RPMI8226 (cell line): ENCODE measurements around the gene GALNT12.
A peak's percentile ranks its signal among the peaks of the same experiment; 100 is the strongest.

Source experiments
- DNase-seq: peaks from one replicate; pipeline ENCODE4 v3.0.0-alpha.2; 2015

GALNT12 gene, protein sequence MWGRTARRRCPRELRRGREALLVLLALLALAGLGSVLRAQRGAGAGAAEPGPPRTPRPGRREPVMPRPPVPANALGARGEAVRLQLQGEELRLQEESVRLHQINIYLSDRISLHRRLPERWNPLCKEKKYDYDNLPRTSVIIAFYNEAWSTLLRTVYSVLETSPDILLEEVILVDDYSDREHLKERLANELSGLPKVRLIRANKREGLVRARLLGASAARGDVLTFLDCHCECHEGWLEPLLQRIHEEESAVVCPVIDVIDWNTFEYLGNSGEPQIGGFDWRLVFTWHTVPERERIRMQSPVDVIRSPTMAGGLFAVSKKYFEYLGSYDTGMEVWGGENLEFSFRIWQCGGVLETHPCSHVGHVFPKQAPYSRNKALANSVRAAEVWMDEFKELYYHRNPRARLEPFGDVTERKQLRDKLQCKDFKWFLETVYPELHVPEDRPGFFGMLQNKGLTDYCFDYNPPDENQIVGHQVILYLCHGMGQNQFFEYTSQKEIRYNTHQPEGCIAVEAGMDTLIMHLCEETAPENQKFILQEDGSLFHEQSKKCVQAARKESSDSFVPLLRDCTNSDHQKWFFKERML

GRCh38 chr9:98807070-98807813 is at the start of gene GALNT12:
GALNT12 (plus strand) TSS chr9:98807670; CDS start chr9:98807699, 29 bp downstream.
- peak; percentile 21 for DNase-seq

- DNase-seq, result no peak
Measured at GRCh38 chr9:98760231-98760630, 47.2 kb upstream of the GALNT12 start.

- DNase-seq, result no peak
Measured at GRCh38 chr9:98763986-98764745, 43.3 kb upstream of the GALNT12 start.

DNA sequence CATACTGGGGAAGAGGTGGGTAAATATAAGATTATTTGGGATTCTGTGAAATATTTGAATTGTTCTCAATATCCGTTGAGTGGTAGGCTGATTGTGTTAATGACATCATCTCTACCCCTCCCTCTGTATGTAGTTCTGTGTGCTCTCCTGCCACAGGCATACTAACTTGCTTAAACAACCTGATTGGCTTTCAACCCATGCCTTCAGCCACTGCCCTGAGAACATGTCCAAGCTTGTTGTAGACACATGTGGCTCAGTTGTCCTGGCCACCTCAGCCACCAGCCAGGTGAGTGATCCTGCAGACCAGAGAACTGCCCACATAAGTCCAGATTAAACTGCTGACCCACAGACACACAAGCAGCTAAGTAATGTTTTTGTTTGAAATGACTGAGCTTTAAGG is 42.2 kb upstream of the GALNT12 start:
- no peak for DNase-seq

DNA sequence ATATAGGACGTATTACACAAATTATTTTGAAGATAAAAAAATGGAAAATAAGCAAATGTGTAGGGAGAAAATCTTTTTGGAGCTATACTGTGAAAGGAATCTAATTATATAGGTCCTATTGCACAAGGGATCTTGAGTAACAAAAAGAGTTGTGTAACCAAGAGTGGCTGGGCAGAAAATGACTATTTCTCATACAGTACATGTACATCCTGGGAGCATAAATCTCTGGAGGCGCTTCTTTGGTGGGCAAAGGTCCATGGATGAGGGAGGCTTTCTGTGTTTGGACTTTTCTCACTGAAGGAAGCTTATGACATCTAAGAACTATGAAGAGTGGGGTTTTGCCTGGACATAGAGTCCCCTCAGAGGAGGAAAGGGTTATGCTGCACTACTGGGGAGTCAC is 40.9 kb upstream of the GALNT12 start:
- no peak for DNase-seq

GRCh38 chr9:98767196-98767595 is 40.3 kb upstream of the GALNT12 start:
- DNase-seq, result no peak

- DNase-seq, result no peak
Measured at GRCh38 chr9:98767915-98768314, 39.6 kb upstream of the GALNT12 start.

DNA sequence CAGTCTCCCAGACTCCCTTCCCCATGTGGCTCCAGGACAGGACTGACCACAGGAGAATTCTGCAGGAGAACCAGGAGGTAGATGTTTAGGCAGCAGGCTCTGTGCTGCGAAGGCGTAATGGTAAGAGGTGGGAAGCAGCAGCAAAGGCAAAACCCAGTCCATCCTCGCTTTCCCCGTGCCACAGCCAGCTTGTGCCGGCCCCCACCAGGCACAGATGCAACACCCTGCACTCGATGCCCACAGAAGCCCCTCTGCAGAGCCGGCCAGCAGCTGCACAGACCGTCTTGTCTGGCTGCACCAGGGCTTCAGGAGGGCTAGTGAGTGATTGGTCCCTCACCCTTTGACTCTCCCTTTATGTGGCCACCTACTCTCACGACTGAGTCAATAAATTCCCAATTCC is 39.1 kb upstream of the GALNT12 start:
- no peak for DNase-seq

DNA sequence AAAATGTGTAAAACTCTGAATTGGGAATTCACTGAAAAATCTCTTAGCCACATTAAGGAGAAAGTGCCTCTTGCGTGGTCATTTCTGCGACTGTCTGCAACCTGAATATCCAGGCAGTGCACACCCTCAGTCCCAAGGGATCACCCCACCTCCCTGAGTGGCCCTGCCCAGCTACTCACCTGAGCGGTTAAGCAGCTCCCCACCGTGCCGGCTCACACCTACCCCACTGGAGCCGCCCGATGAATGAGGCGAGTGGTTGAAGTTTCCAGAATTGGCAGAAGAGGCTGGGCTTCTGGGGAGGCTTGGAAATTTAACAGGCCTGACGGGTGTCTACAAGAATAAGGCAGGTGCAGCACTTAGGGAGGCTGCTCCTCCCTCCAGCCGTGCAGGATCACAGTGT is 36.8 kb upstream of the GALNT12 start:
- no peak for DNase-seq

GRCh38 chr9:98771209-98771874 is 36.1 kb upstream of the GALNT12 start:
- DNase-seq, result no peak

DNA sequence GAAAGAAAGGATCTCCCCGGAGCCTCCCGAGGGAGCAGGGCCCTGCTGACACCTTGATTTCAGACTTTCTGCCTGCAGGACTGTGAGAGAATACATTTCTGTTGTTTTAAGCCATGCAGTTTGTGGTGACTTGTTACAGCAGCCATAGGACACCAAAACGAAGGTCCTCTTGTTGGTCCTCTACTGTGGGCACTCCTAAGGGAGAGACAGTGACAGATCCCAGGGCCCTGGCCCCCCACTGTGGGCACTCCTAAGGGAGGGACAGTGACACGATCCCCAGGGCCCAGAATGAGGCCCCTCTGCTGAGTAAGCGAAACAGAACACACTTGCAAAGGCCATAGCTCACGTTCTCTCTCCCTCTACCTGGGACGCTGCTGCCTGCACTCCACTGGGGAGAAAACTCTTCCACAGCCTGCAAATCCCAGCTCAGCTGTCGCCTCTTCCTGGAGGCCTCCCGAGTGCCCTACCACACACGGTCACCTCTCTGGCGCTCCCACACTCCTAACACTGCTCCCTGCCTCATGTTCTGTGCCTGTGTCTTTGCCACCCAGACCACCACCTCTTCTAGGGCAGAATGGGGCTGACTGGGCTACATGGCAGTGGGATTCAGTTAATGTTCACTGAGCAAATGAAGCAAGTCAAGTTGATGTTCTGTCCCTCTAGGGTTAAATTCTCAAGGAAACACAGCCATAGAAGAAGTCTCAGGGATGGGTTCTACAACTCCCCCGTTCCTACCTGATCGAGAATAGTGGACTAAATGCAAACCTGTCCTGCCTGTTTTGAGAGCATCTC is 34.9 kb upstream of the GALNT12 start:
- no peak for DNase-seq

DNA sequence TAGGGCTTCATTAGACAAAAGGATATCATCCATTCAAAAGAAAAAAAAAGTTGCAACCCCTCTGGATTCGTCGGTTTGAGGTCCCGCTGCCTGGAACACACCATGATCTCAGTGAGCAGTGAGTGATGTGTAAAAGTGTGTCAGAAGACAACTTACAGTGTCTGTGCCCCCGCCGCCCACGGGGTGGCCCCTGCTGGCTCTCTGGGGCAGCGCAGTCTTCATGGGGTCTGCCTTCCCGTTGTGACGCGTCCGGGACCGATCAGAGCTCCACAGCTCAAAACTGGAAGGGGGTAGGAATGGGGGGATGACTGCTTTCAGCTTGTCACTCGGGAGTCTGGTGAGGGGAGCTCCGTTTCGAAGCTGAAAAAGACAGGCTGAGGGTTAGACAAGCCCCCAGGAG is 33.7 kb upstream of the GALNT12 start:
- no peak for DNase-seq

DNA sequence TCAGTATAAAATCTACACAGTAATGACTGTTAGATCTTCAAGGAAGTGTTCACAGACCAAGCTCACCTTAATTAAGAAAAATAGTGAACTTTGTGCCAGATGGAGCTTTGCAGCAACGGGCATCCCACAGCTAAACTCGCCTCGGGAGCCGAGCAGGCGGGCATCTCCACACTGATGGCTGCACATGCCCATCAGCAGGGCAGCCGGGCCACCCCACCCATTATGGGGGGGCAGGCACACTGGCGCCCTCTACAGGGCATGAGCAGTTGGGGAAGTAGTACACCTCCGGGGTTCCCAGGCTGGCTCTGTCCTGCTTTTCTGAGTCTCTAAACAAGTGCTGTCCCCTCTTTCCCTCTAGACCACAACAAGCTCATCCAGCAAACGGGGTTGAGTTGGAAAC is 32.7 kb upstream of the GALNT12 start:
- DNase-seq, result no peak

- DNase-seq, result peak; percentile 62
Measured at GRCh38 chr9:98775831-98776441, 31.5 kb upstream of the GALNT12 start.

DNA sequence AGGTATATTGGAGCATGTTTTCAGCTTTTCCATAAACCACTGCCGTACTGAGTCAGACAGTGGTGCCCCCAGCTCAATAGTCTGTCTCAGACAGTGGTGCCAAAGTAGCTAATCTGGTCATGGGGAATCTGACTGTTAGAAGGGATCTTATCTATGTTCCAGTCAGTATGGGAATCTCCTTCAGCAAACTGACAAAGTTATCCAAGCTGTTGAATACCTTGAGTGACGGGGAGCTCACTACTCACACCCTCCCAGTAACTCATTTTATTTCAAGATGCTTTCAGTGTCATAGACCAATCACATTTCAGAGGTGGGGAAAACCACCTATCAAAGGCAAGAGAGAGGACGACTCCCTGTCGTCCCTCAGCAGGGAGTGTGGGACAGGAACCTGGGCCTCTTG is 29.9 kb upstream of the GALNT12 start:
- no peak for DNase-seq

GRCh38 chr9:98778251-98778650 is 29.2 kb upstream of the GALNT12 start:
- DNase-seq, result no peak

DNA sequence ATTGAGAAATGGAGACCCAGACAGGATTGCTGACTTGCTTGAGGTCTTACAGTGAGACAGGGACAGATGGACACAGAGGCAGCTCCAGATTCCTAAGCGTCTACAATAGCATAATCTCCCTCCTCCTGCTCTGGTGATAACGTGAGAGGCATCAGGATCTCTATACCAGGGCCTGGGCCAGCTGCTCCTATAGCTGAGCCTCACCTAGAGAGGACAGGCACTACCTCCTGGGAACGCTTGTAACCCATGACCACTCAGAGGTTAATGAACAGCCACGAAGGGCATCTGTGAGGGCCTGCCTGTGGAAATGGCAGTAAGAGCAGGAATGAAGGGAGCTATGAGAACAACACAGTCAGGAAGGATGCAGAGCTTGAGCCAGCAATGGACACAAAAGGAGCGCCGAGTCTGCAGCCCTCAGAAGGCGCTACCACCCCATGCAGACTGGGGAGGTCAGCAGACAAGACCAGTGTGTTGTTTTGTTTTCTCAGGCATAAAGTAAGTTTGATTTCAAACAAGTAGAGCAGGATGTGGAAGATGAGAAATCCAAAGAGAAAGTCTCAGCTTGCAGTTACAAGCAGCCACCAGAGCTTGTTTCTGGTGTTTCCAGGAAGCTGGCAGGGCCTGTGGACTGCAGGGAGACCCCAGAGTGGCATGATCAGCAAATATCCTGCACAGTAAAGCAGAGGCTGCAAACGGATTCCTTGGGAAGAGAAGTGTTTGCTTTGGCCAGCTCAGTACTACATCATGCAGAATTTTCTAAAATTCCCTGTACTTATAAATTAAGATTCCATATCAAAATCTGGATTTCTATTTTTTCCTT is 28.5 kb upstream of the GALNT12 start:
- DNase-seq, result no peak

- no peak for DNase-seq
Measured at GRCh38 chr9:98780059-98780749, 27.3 kb upstream of the GALNT12 start.

DNA sequence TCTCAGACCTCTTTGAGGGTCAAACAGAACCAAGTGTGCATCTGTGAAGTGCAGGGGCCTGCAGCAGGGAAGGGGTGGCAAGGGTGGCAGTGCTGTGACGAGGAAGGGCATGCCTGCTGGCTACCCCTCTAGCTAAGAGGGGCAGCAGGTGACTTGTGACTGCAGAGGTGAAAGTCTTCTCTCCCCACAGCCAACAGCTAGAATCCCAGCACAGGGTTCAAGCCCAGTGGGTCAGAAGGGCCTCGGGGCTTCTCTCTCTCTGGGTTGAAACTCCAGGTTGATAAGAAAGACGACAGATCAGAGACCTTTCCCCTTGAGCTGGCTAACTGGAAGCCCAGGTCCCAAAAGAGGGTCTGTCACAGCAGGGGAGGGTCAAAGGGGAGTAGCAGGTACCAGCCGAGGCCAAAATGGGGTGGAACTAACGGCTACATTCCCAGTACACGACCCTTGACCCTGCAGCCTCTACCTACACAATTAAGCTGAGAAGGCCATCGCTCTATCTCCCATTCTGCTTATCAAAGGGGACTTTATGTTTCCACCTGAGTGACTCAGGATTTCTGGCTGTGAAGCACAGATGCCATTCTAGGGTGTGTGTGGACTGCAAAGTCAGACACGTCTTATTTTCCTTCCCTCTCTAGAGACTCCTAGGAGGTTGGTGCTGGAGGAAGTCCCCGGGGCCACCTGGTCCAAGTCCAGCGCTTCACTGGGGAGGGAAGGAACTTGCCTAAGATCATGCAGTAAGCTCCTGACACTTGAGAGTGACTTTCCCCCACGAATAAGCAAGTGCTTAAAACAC is 25.7 kb upstream of the GALNT12 start:
- no peak for DNase-seq
